Natural killer cell (primary cell): ENCODE measurements around the gene WBP1. TPM values are rescaled to one million over a fixed set of nuclear protein-coding genes. Genes with fewer than 3 reads are reported as not detected.
A peak's percentile ranks its signal among the peaks of the same experiment; 100 is the strongest.
"Not testable (repeated sequence)": the region's sequence is repeated elsewhere in the genome, so short reads cannot be mapped to it uniquely, and the experiment has no call there.

Experiments
- ATAC-seq, 3 donors: fragments of 150-1000 bp in 2 of 3; fragments of 200-7000 bp in 1 of 3; cut with Tn5 transposase; 1 replicate in 1 of 3; 2 replicates in 2 of 3; pipeline ENCODE4 v1.10.0; 2021; ENCODE audit warnings: mild to moderate bottlenecking in 2 of 3, moderate library complexity in 2 of 3
- DNase-seq, 2 donors: peaks; one replicate each; pipeline versions ENCODE4 v3.0.0 to v3.0.0-alpha.2; 2013 to 2021; ENCODE audit warnings: mixed read lengths in 1 of 2
- H3K27ac ChIP-seq: one replicate; pipeline ENCODE4 v1.5.1; 2013; ENCODE audit warnings: mild to moderate bottlenecking, low read length
- H3K27me3 ChIP-seq: one replicate; pipeline ENCODE4 v1.6.1; 2013; ENCODE audit warnings: low read length; ENCODE audit not compliant: control insufficient read depth, insufficient read depth
- H3K36me3 ChIP-seq: one replicate; pipeline ENCODE4 v1.6.1; 2013; ENCODE audit warnings: low read length; ENCODE audit not compliant: control insufficient read depth, insufficient read depth
- H3K4me1 ChIP-seq: one replicate; pipeline ENCODE4 v1.6.1; 2013; ENCODE audit warnings: low read length; ENCODE audit not compliant: control insufficient read depth, insufficient read depth
- H3K4me3 ChIP-seq: one replicate; pipeline ENCODE4 v1.5.1; 2013; ENCODE audit warnings: low read length
- H3K9me3 ChIP-seq: one replicate; pipeline ENCODE4 v1.6.1; 2013; ENCODE audit warnings: low read length; ENCODE audit not compliant: control insufficient read depth, insufficient read depth
- H3K27ac Mint-ChIP-seq, 2 donors: one replicate each; pipeline ENCODE4 v1.8.0; 2022; ENCODE audit warnings: mild to moderate bottlenecking in 2 of 2, mixed read lengths in 2 of 2, moderate library complexity in 1 of 2
- H3K27me3 Mint-ChIP-seq, 2 donors: one replicate each; pipeline ENCODE4 v1.8.0; 2022; ENCODE audit warnings: low read depth in 2 of 2, mixed read lengths in 2 of 2
- H3K36me3 Mint-ChIP-seq: one replicate; pipeline ENCODE4 v1.8.0; 2022; ENCODE audit warnings: mixed read lengths
- H3K4me1 Mint-ChIP-seq, 2 donors: one replicate each; pipeline ENCODE4 v1.8.0; 2022; ENCODE audit warnings: mixed read lengths in 2 of 2
- H3K4me3 Mint-ChIP-seq: one replicate; pipeline ENCODE4 v1.8.0; 2022; ENCODE audit warnings: mild to moderate bottlenecking, moderate library complexity, mixed read lengths
- H3K9me3 Mint-ChIP-seq, 2 donors: one replicate each; pipeline ENCODE4 v1.8.0; 2022; ENCODE audit warnings: mixed read lengths in 2 of 2
- CTCF ChIP-seq: fragments of 200-600 bp; IDR thresholded peaks from one replicate; pipeline ENCODE4 v1.8.0; 2022; ENCODE audit warnings: antibody characterized with exemption
- WGBS: methylation state at CpG from one replicate; pipeline ENCODE4 v1.1.7; 2013; ENCODE audit warnings: missing lambda C conversion rate; ENCODE audit not compliant: insufficient coverage; 5-methylcytosine and 5-hydroxymethylcytosine counted together
- intact Hi-C: fragments of 100-400 bp; cut with micrococcal nuclease; formaldehyde crosslinking; loops from one replicate; pipeline ENCODE4 v1.14.2; 2022
- total RNA-seq, 4 donors: library from RNA; stranded (reverse); fragments of 120-200 nt in 1 of 4; gene quantifications; one replicate each; pipeline versions ENCODE4 v1.2.3 to v1.2.4, GENCODE V29; 2013 to 2022

The WBP1 gene
- total RNA-seq, 3 donors from 2014 or later (not counting 1 experiment from before 2014, with no cell fraction given) = 65.1 to 68.3 (median 65.4) TPM

DNA sequence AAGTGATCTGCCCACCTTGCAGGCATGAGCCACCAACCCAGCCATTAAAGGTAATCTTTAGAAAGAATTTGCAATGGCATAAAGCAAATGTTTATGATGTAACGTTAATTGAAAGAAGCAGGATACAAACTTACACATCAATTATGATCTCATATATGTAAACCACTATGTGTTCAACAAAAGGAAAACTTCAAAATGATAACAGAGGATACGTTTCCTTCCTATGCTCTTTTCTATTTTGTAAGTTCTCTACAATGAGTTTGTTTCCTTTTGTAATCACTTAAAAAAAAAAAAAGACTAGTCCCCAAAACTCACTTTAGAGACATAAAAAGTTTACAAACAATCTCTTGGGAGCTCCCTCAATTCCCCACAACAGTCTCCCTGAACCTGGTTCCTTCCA is 38.2 kb upstream of the WBP1 start:
- no peaks in the 10 kb centered on the region for H3K36me3 ChIP-seq
- peaks cover 28% of the 10 kb centered on the region for H3K4me1 ChIP-seq
- no CpG with 5 or more reads among the region's 2 CpGs for WGBS
- peaks cover 20 to 35% of the 10 kb centered on the region in 2 donors for H3K4me1 Mint-ChIP-seq
- DNase-seq = no peak
- H3K9me3 ChIP-seq = no peaks in the 10 kb centered on the region
- H3K36me3 Mint-ChIP-seq = no peaks in the 10 kb centered on the region
- peak overlapping the region; percentile 94 to 96 for H3K27ac Mint-ChIP-seq
- H3K4me3 Mint-ChIP-seq = peak overlapping the region; percentile 52
- no peak for TF ChIP-seq CTCF
- no peaks in the 10 kb centered on the region for H3K9me3 Mint-ChIP-seq
- H3K4me3 ChIP-seq = no peak overlapping the region
- ATAC-seq = no peak
- no peaks in the 10 kb centered on the region for H3K27me3 ChIP-seq
- H3K27ac ChIP-seq = no peak overlapping the region
- intact Hi-C loops = loop anchor here (2.0 kb wide), 1 partner anchor 63 kb away; the partner anchor contains the start of genes CCDC142 and TTC31
- peaks cover 0 to 4% of the 10 kb centered on the region in 2 donors for H3K27me3 Mint-ChIP-seq

- 85% methylated on average over 19 of the region's 19 CpGs for WGBS
- intact Hi-C loops = loop anchor here (1.0 to 2.0 kb wide), 4 partner anchors 28 to 62 kb away; partner anchors contain the start of genes CCDC142, TTC31 and WBP1
- H3K36me3 Mint-ChIP-seq, H3K36me3 ChIP-seq, H3K9me3 ChIP-seq, H3K9me3 Mint-ChIP-seq, H3K27me3 ChIP-seq, H3K27me3 Mint-ChIP-seq, ATAC-seq: not testable (repeated sequence)
- Mint-ChIP-seq H3K4me3 (peak overlapping the region; percentile 99), H3K27ac (peak overlapping the region; percentile 94 to 96), H3K4me1 (peaks cover 20 to 35% of the 10 kb centered on the region in 2 donors)
- peak overlapping the region; percentile 99 for H3K27ac ChIP-seq
- peak in 1 of 2 donors; percentile 20 for DNase-seq
- peak overlapping the region; percentile 79 for H3K4me3 ChIP-seq
- H3K4me1 ChIP-seq = peaks cover 23% of the 10 kb centered on the region
Observed at GRCh38 chr2:74420443-74421103, 37.7 kb upstream of the WBP1 start.

GRCh38 chr2:74421221-74421870 is 36.9 kb upstream of the WBP1 start, which contains the start of the genes C2orf81 and WDR54:
C2orf81 (minus strand) TSS chr2:74421619; CDS start chr2:74421560, 59 bp downstream.
WDR54 (plus strand) TSS chr2:74421730; CDS start chr2:74422154, 424 bp downstream.
- peak; percentile 95 to 97 for DNase-seq
- under 1% methylated on average over 57 of the region's 57 CpGs for WGBS
- Histone ChIP-seq H3K36me3 (peaks cover 4% of the 10 kb centered on the region), H3K27me3 (no peaks in the 10 kb centered on the region), H3K4me3 (peak within 1 kb of the TSS; percentile 79), H3K4me1 (peaks cover 16% of the 10 kb centered on the region), H3K9me3 (no peaks in the 10 kb centered on the region), H3K27ac (peak within 1 kb of the TSS; percentile 99)
- ATAC-seq = peak; percentile 90 to 96 (median 94)
- Mint-ChIP-seq H3K27me3 (peaks cover 0 to under 1% of the 10 kb centered on the region in 2 donors), H3K36me3 (no peaks in the 10 kb centered on the region), H3K27ac (peak within 1 kb of the TSS; percentile 94 to 96), H3K4me3 (peak within 1 kb of the TSS; percentile 99), H3K9me3 (no peaks in the 10 kb centered on the region), H3K4me1 (peaks cover 20 to 28% of the 10 kb centered on the region in 2 donors)
- TF ChIP-seq CTCF = no peak
- intact Hi-C loops = loop anchor here (1.0 to 2.0 kb wide), 4 partner anchors 29 to 61 kb away; partner anchors contain the start of genes CCDC142, TTC31 and WBP1
